Adipocyte (in vitro differentiated cells): Measurements from ENCODE around the gene PDZK1IP1.

Experiments
- DNase-seq: peaks from one replicate; pipeline ENCODE4 v3.0.0-alpha.2; 2015; ENCODE audit warnings: low read depth
- H3K27me3 ChIP-seq: replicated peaks from 2 replicates; pipeline ENCODE4 v1.7.0; 2013; ENCODE audit warnings: mild to moderate bottlenecking, low read length, moderate library complexity; ENCODE audit not compliant: control insufficient read depth, insufficient read depth
- H3K36me3 ChIP-seq: 2 replicates; pipeline ENCODE4 v1.7.0; 2013; ENCODE audit warnings: low read length, mild to moderate bottlenecking, moderate library complexity; ENCODE audit not compliant: control insufficient read depth, insufficient read depth, severe bottlenecking
- H3K4me1 ChIP-seq: 2 replicates; pipeline ENCODE4 v1.7.0; 2013; ENCODE audit warnings: mild to moderate bottlenecking, low read length, moderate library complexity; ENCODE audit not compliant: control insufficient read depth, insufficient read depth
- H3K4me3 ChIP-seq: 2 replicates; pipeline ENCODE4 v1.7.0; 2013; ENCODE audit warnings: mild to moderate bottlenecking, low read length, moderate library complexity
- H3K9ac ChIP-seq: 2 replicates; pipeline ENCODE4 v1.7.0; 2013; ENCODE audit warnings: mild to moderate bottlenecking, low read length, moderate library complexity
- H3K9me3 ChIP-seq: 2 replicates; pipeline ENCODE4 v1.7.0; 2013; ENCODE audit warnings: mild to moderate bottlenecking, low read length, moderate library complexity; ENCODE audit not compliant: control insufficient read depth

The PDZK1IP1 gene

DNA sequence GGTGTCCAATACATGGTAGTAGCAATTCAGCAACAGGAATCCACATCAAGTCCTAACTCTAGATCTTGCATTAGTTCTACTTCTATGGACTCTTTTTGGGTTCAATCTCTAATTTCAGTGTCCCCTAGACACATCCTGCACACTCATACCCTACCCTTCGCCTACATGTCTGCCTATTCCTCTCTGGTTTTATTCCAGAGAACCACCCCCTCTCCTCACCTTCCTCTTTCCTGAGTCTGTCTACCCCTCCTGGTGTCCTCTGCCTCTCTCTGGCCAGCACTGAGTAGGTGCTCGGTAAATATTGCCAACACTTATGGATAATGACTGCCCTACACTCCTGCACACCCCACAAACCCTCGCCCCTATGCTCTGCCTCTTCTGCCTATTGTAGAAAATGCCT is 32.6 kb upstream of the PDZK1IP1 start:
- H3K9ac ChIP-seq: no peak overlapping the region
- no peak for DNase-seq
- H3K9me3 ChIP-seq: peaks cover 3% of the 10 kb centered on the region
- no peak overlapping the region for H3K4me3 ChIP-seq
- no peaks in the 10 kb centered on the region for H3K4me1 ChIP-seq
- H3K27me3 ChIP-seq: peaks cover 76% of the 10 kb centered on the region
- no peaks in the 10 kb centered on the region for H3K36me3 ChIP-seq

GRCh38 chr1:47219590-47220220 is 29.9 kb upstream of the PDZK1IP1 start:
- H3K9ac ChIP-seq: no peak overlapping the region
- H3K36me3 ChIP-seq: no peaks in the 10 kb centered on the region
- no peak for DNase-seq
- H3K4me1 ChIP-seq: no peaks in the 10 kb centered on the region
- peaks cover 59% of the 10 kb centered on the region for H3K27me3 ChIP-seq
- peaks cover 3% of the 10 kb centered on the region for H3K9me3 ChIP-seq
- H3K4me3 ChIP-seq: no peak overlapping the region

GRCh38 chr1:47219001-47219400 is 29.2 kb upstream of the PDZK1IP1 start:
- Histone ChIP-seq H3K27me3 (peaks cover 52% of the 10 kb centered on the region), H3K36me3 (no peaks in the 10 kb centered on the region), H3K4me3 (no peak overlapping the region), H3K9me3 (peaks cover 3% of the 10 kb centered on the region), H3K4me1 (no peaks in the 10 kb centered on the region), H3K9ac (no peak overlapping the region)
- no peak for DNase-seq

- DNase-seq: no peak
- Histone ChIP-seq H3K4me3 (no peak overlapping the region), H3K27me3 (peaks cover 40% of the 10 kb centered on the region), H3K9me3 (no peaks in the 10 kb centered on the region), H3K9ac (no peak overlapping the region), H3K4me1 (no peaks in the 10 kb centered on the region), H3K36me3 (no peaks in the 10 kb centered on the region)
Observed at GRCh38 chr1:47216278-47217059, 26.6 kb upstream of the PDZK1IP1 start.

DNA sequence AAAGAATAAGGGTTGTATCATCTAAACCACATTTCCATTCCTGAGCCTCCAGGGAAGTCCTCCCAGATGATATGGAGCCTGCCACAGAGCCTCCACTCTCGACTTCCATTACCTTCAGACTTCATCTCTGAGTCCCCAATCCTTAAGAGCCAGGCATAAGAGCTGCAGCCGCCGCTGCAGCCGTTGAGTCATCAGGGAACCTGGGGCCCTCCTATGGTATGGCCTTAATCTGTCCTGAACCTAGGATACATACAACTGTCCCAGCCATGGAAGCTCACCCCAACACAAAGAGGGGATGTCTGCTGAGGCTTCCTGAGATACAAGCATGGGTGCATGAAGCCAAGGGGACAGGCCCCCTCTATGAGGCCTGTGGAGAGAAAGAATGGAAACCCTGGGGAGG is 25.9 kb upstream of the PDZK1IP1 start:
- no peaks in the 10 kb centered on the region for H3K36me3 ChIP-seq
- DNase-seq: no peak
- no peaks in the 10 kb centered on the region for H3K9me3 ChIP-seq
- H3K9ac ChIP-seq: no peak overlapping the region
- H3K4me1 ChIP-seq: no peaks in the 10 kb centered on the region
- H3K4me3 ChIP-seq: no peak overlapping the region
- H3K27me3 ChIP-seq: peaks cover 34% of the 10 kb centered on the region

DNA sequence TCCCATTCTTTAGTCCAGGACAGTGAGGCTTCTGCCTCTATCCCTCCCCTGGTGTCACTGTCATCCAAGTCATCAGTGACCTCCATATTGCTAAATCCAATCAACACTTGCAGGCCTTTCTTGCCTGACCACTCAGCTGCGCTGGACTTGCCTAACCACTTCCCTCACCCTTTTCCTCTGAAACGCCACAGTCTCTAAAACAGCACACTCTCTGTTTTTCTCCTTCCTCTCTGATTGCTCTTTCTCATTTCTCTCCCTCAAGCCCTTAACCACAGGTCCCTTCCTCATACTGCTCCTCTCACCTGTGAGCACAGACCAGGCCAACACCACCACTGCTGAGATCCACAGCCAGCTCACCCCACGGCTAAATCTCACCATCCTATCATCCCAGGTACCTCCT is 24.7 kb upstream of the PDZK1IP1 start:
- H3K4me3 ChIP-seq: no peak overlapping the region
- peaks cover 30% of the 10 kb centered on the region for H3K27me3 ChIP-seq
- H3K9ac ChIP-seq: no peak overlapping the region
- no peaks in the 10 kb centered on the region for H3K9me3 ChIP-seq
- H3K4me1 ChIP-seq: no peaks in the 10 kb centered on the region
- DNase-seq: no peak
- H3K36me3 ChIP-seq: no peaks in the 10 kb centered on the region

DNA sequence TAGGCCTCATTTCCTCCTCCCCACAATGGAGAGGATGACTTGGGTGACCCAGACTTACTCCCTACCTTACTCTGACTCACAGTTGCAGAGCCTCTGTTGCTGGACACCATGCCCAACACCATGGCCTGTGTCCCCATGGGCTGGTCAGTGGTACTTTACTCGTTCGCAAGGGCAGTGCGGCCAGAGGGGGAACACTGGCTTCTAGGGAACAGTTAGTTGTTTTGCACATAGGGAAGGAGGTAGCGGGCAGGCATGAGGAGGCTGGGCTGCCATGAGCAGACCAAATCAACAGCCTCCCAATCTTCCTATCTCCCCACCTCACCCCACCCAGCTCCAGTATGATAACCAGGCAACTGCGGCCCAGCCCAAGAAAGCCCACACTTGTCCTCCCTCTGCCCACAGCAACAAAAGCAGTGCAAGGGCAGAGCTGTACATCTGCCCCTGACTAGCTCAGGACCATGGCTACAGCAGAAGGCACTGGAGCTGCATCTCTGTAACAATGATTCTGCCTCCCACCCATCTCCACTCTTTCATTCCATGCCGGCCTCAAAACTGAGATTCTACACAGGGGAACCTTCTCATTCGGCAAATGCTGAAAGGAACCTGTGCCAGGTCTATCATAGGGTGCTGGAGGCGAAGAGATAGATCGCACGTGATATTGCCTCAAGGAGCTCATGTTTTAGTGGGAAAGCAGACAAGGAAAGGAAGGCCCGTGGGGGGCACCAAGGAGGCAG is 23.6 kb upstream of the PDZK1IP1 start:
- no peaks in the 10 kb centered on the region for H3K4me1 ChIP-seq
- no peak overlapping the region for H3K9ac ChIP-seq
- no peak for DNase-seq
- H3K36me3 ChIP-seq: no peaks in the 10 kb centered on the region
- H3K4me3 ChIP-seq: no peak overlapping the region
- no peaks in the 10 kb centered on the region for H3K9me3 ChIP-seq
- peaks cover 22% of the 10 kb centered on the region for H3K27me3 ChIP-seq

DNA sequence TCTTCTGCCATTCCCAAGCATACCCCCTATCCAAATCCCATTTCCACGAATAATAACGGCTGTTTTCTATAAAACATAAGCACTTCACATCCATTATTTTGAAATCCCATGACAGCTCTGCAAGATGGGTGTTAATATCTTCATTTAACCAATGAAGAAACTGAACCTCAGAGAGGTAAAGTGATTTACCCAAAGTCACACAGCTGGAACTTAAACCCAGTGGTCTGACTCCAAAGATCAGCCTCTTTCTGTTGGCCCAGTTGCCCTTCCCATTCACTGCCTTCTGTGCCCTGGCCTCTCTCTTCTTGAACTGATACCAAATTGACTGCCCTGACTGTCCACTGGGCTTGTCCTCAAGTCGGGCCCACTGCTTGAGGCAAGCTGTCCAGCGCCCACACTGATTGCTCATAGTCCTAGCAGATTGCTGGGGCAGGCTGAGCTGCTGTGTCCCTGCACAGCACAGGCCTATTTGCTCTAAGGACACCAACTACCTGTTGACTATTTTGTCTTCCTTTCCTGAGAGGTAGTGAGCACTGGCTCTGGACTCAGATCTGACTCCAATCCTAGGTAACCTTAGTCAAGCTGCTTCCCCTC is 22.9 kb upstream of the PDZK1IP1 start:
- Histone ChIP-seq H3K9ac (no peak overlapping the region), H3K9me3 (no peaks in the 10 kb centered on the region), H3K27me3 (peaks cover 16% of the 10 kb centered on the region), H3K4me1 (peaks cover 3% of the 10 kb centered on the region), H3K36me3 (no peaks in the 10 kb centered on the region), H3K4me3 (no peak overlapping the region)
- DNase-seq: no peak

GRCh38 chr1:47211796-47212269 is 22.0 kb upstream of the PDZK1IP1 start:
- Histone ChIP-seq H3K9ac (no peak overlapping the region), H3K4me3 (no peak overlapping the region), H3K36me3 (no peaks in the 10 kb centered on the region), H3K27me3 (peaks cover 16% of the 10 kb centered on the region), H3K9me3 (no peaks in the 10 kb centered on the region), H3K4me1 (peaks cover 4% of the 10 kb centered on the region)
- no peak for DNase-seq

DNA sequence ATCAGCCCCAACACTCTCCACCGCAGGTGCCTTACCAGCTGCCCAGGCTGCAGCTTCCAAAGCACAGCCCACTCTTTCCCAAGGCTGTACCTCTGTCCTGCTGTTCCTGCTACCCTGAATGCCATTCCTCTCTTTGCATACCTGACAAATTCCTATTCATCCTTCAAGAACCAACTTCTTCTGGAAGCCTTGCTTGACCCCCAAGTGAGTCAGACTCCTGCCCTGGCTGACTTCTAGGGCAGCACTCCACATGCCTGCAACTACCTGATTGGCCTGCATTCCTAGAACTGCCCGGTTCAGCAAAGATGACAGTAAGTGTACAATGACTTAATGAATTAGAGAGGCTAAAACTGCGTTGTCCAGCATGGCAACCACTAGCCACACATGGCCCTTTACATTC is 20.8 kb upstream of the PDZK1IP1 start:
- H3K27me3 ChIP-seq: peaks cover 16% of the 10 kb centered on the region
- H3K9me3 ChIP-seq: no peaks in the 10 kb centered on the region
- no peaks in the 10 kb centered on the region for H3K36me3 ChIP-seq
- no peak for DNase-seq
- peaks cover 4% of the 10 kb centered on the region for H3K4me1 ChIP-seq
- no peak overlapping the region for H3K4me3 ChIP-seq
- no peak overlapping the region for H3K9ac ChIP-seq

DNA sequence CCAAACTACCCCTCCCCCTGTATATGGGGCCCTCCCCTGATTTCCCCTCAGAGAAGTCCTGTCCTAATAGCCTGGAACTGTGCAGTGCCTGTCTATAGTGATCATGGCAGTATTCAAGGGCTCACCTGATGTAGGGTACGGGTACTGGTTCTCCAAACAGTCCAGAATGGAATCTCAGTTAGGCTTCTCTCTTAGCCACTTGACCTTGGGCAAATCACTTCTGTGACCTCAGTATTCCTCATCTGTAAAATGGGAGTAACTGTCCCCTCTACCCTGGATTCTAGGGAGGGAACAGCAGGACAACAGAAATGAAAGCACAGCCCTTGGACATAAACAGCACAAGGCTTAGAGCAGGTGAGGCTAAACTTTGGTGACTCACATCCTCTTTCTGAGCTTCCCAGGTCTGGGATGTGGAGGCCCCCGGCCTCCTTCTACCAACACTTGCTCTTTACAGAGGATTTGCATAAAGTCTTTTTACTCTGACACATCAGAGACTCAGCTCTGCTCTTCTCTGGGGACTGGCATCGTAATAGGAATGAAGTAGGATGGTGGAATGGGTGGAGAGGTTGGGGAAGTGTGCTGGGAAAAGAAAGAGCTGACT is 20.0 kb upstream of the PDZK1IP1 start:
- Histone ChIP-seq H3K36me3 (no peaks in the 10 kb centered on the region), H3K27me3 (peaks cover 17% of the 10 kb centered on the region), H3K9me3 (no peaks in the 10 kb centered on the region), H3K9ac (no peak overlapping the region), H3K4me3 (no peak overlapping the region), H3K4me1 (peaks cover 4% of the 10 kb centered on the region)
- DNase-seq: no peak
